NB4 (cell line): ENCODE measurements around the gene MYT1.

Experiments used
- CTCF ChIP-seq: IDR thresholded peaks from one replicate; pipeline ENCODE4 v1.5.1; 2012; ENCODE audit warnings: low read depth, low read length
- POLR2A ChIP-seq: IDR thresholded peaks from 2 replicates; pipeline ENCODE4 v1.6.1; 2011; ENCODE audit warnings: mild to moderate bottlenecking; ENCODE audit not compliant: insufficient read length; ENCODE audit errors: extremely low read depth

- TF ChIP-seq CTCF: no peak
- no peak for TF ChIP-seq POLR2A
Measured at GRCh38 chr20:64142590-64142989, 21.7 kb upstream of the MYT1 start.
